GM13976 (cell line): ENCODE results near the gene CERS6.

Experiments
- DNase-seq: peaks from one replicate; pipeline ENCODE4 v3.0.0; 2012; ENCODE audit warnings: low spot score
- in situ Hi-C: fragments of 300-500 bp; cut with MboI; formaldehyde crosslinking; loops from one replicate; pipeline ENCODE4 v1.12.0; 2022; ENCODE audit warnings: low sequenced_read_pairs, mixed read lengths, inconsistent platforms; ENCODE audit not compliant: unreplicated experiment
- TF ChIP-seq, protein P1 (sequence below): IDR thresholded peaks from 2 replicates; pipeline ENCODE4 v1.5.1; 2012; ENCODE audit warnings: borderline replicate concordance, mild to moderate bottlenecking; ENCODE audit not compliant: insufficient read depth; ENCODE audit errors: extremely low read depth, missing control alignments, control extremely low read depth

CERS6 gene

GRCh38 chr2:168686452-168687191 lies 230.6 kb downstream of the CERS6 start:
- TF ChIP-seq, protein P1, sequence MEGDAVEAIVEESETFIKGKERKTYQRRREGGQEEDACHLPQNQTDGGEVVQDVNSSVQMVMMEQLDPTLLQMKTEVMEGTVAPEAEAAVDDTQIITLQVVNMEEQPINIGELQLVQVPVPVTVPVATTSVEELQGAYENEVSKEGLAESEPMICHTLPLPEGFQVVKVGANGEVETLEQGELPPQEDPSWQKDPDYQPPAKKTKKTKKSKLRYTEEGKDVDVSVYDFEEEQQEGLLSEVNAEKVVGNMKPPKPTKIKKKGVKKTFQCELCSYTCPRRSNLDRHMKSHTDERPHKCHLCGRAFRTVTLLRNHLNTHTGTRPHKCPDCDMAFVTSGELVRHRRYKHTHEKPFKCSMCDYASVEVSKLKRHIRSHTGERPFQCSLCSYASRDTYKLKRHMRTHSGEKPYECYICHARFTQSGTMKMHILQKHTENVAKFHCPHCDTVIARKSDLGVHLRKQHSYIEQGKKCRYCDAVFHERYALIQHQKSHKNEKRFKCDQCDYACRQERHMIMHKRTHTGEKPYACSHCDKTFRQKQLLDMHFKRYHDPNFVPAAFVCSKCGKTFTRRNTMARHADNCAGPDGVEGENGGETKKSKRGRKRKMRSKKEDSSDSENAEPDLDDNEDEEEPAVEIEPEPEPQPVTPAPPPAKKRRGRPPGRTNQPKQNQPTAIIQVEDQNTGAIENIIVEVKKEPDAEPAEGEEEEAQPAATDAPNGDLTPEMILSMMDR = no peak
- in situ Hi-C loops = no loop called here

DNA sequence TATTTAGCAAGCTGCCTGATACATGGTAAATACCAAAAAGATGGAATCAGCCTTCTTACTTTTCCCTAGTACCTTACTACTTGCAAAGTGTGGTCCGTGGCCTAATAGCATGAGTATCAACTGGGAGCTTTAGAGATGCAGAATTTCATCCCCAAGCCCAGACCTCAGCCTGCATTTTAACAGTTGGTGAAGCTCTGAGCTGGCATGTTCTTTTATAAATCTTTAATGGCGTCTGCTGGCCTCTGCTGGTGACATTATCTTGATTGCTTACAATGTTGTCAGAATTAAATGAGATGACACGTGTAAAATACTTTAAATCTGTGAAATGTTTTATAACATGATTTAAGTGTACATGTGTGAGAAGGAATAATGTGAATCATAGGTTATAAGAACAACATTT lies 231.2 kb downstream of the CERS6 start:
- TF ChIP-seq, protein P1 = peak; percentile 18
- DNase-seq = no peak
- in situ Hi-C loops = no loop called here

More at GRCh38 chr2:168686452-168687191, 230.6 kb downstream of the CERS6 start:
- no peak for DNase-seq

DNA sequence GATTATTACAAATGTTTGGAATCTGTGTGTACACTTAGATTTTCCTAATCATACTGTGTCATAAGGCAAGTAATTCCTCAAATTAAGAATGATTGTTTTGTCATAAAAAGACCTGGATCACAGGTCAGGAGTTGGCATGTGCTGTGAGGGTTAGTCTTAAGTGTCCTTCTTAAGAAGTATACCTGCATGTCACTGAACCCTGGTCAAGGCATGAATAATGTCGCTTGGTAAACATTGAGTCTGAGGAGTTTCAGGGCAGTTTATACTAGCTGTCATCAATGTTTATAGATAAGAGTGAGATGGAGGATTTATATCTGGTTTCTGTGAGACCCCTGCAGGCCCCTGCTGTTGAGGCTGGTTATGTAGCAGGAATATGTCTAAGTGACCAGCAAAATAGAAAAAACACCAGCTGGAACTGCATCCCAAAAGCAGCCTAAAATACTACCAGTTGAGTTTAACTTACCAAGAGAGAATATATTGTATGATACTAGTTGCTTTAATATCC lies 234.4 kb downstream of the CERS6 start:
- DNase-seq = no peak
- TF ChIP-seq, protein P1 = no peak
- in situ Hi-C loops = no loop called here

DNA sequence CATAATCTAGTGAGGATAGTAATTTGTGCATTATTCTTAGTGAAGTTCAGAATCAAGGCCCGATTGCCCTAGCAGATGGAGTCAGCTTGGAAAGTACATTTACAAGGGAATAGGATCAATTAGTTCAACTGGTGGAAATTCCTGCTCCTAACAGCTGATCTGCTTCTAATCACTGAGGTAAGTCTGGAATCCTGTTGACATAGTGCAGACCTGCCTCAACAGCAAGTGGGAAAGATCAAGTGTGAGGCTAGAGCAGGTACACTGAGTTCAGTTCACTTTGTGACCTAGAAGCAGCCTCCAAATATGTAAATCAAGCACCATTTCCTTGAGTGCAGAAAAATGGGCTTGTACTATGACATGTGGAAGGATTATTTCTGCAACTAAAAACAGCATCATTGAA lies 235.1 kb downstream of the CERS6 start:
- in situ Hi-C loops = no loop called here
- no peak for DNase-seq
- TF ChIP-seq, protein P1 = no peak

DNA sequence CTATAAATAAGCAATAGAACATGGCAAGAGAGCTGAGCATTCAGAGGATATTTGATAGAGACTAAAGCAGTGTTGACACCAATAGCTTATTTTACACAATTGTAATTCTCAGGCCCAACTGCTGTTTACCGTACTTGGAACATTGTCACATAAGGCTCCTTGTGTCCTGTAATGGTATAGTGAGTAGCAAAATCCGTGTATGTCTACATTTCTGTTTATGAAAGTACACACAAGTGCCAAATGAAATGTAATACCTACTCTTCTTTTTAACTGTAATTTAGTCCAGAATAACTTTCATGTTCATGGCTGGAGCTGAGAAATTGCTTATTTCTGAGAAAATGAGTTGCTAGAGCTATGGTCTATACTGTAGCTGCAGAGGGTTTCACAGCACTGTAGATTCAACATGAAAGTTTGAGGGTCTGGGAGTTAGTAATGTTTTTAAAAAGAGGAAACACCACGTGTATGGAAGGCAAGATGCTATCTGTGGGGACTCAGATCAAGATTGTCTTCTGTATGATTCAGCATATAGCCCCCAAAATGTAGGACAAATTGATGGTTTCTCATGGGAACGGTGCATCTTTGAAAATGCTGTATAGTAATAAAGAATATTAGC lies 236.2 kb downstream of the CERS6 start:
- TF ChIP-seq, protein P1 = no peak
- in situ Hi-C loops = no loop called here
- DNase-seq = no peak

DNA sequence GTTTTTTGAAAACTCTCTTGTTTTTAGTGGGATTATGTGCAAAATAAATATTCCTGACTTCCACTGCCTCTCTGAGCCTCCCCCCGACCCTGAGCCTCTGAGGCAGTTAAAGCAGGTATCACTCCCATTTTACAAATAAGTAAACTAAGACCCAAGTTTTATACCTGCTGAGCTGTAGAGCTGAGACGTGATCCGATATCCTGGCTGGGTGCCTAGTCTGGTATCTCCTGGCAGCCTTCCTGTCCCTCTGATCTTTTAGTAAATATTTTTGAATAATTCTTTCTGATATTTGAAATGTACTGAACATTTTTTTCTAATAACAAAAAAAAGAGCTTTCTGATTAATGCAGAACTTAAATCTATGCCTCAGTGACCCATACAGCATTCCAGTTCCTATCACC lies 238.1 kb downstream of the CERS6 start:
- TF ChIP-seq, protein P1 = no peak

More for the DNA sequence above, 238.1 kb downstream of the CERS6 start:
- DNase-seq = no peak
- in situ Hi-C loops = no loop called here
